GM12874 (cell line): ENCODE results near the gene ZDHHC3.

Experiments
- CTCF ChIP-seq: IDR thresholded peaks from 2 replicates; pipeline ENCODE4 v1.5.1; 2011; ENCODE audit warnings: low read depth, mild to moderate bottlenecking, control low read depth, low read length, moderate library complexity; ENCODE audit not compliant: insufficient read depth

Gene ZDHHC3

GRCh38 chr3:44890258-44890657 is 85.7 kb downstream of the ZDHHC3 start:
- no peak for TF ChIP-seq CTCF

- TF ChIP-seq CTCF = no peak
These were observed 88.9 kb downstream of the ZDHHC3 start for GRCh38 chr3:44887101-44887500.

GRCh38 chr3:44886561-44886960 is 89.4 kb downstream of the ZDHHC3 start:
- TF ChIP-seq CTCF = no peak

- no peak for TF ChIP-seq CTCF
These were observed 90.4 kb downstream of the ZDHHC3 start for GRCh38 chr3:44885618-44886017.

- TF ChIP-seq CTCF = no peak
These were observed 92.0 kb downstream of the ZDHHC3 start for GRCh38 chr3:44883999-44884431.

GRCh38 chr3:44883213-44883955 is 92.6 kb downstream of the ZDHHC3 start:
- TF ChIP-seq CTCF = no peak

- TF ChIP-seq CTCF = no peak
These were observed 95.7 kb downstream of the ZDHHC3 start for GRCh38 chr3:44880284-44880683.
